OCI-LY7 (cell line): Measurements from ENCODE around the gene KIF1A. TPM values are rescaled to one million over a fixed set of nuclear protein-coding genes. Genes with fewer than 3 reads are reported as not detected.

Experiments used
- BruUV-seq: library from RNA; stranded (reverse); fragments of 400-500 nt; replicated peaks from 2 replicates; lab custom pipeline; 2021; lab: Mats Ljungman, UMichigan
- CTCF ChIA-PET: fragments of 300-600 bp; sonication (Branson Sonifier 250); formaldehyde crosslinking; loops from one replicate; lab custom pipeline; 2022; ENCODE audit warnings: antibody characterized with exemption; ENCODE audit not compliant: unreplicated experiment; lab: Charles Lee
- POLR2A ChIA-PET: fragments of 300-600 bp; sonication (Branson Sonifier 250); formaldehyde crosslinking; loops from one replicate; lab custom pipeline; 2022; ENCODE audit warnings: antibody characterized with exemption; lab: Charles Lee
- DNase-seq: peaks from one replicate; pipeline ENCODE4 v3.0.0-alpha.2; 2015; ENCODE audit warnings: low spot score
- H2AFZ ChIP-seq: fragments of 200-600 bp; sonication (generic), shearing (Covaris generic); 2 replicates; pipeline ENCODE4 v1.6.1; 2014; ENCODE audit warnings: mild to moderate bottlenecking, antibody characterized with exemption, low read length, moderate library complexity
- H3K27ac ChIP-seq: fragments of 200-600 bp; sonication (generic); 2 replicates; pipeline ENCODE4 v1.5.1; 2014; ENCODE audit warnings: mixed run types, low read depth, mild to moderate bottlenecking, moderate library complexity, low read length, inconsistent platforms; ENCODE audit not compliant: poor library complexity, severe bottlenecking
- H3K36me3 ChIP-seq: fragments of 200-600 bp; sonication (generic); 2 replicates; pipeline ENCODE4 v1.6.1; 2014; ENCODE audit warnings: mild to moderate bottlenecking, antibody characterized with exemption, low read length, moderate library complexity, mixed read lengths; ENCODE audit not compliant: insufficient read depth
- H3K4me1 ChIP-seq: fragments of 200-600 bp; sonication (generic); 2 replicates; pipeline ENCODE4 v1.5.1; 2014; ENCODE audit warnings: mild to moderate bottlenecking, low read length; ENCODE audit not compliant: insufficient read depth, poor library complexity, severe bottlenecking
- H3K4me2 ChIP-seq: fragments of 200-600 bp; sonication (generic); 2 replicates; pipeline ENCODE4 v1.6.1; 2014; ENCODE audit warnings: mild to moderate bottlenecking, low read length
- H3K4me3 ChIP-seq: fragments of 200-600 bp; sonication (generic); 2 replicates; pipeline ENCODE4 v1.5.1; 2014; ENCODE audit warnings: mild to moderate bottlenecking, low read depth, low read length; ENCODE audit not compliant: poor library complexity, severe bottlenecking
- H3K79me2 ChIP-seq: fragments of 200-600 bp; sonication (generic); 2 replicates; pipeline ENCODE4 v1.6.1; 2016; ENCODE audit warnings: low read depth, mild to moderate bottlenecking, low read length, moderate library complexity, mixed read lengths; ENCODE audit not compliant: insufficient read depth
- H3K9me2 ChIP-seq: fragments of 200-600 bp; sonication (generic); 2 replicates; pipeline ENCODE4 v1.6.1; 2016; ENCODE audit warnings: mild to moderate bottlenecking, low read length, mixed read lengths; ENCODE audit not compliant: insufficient read depth
- H3K9me3 ChIP-seq: fragments of 200-600 bp; sonication (generic); 2 replicates; pipeline ENCODE4 v1.6.1; 2014; ENCODE audit warnings: mild to moderate bottlenecking, mixed run types, low read length, mixed read lengths
- H4K20me1 ChIP-seq: fragments of 200-600 bp; sonication (generic); 2 replicates; pipeline ENCODE4 v1.6.1; 2014; ENCODE audit warnings: mild to moderate bottlenecking, antibody characterized with exemption, low read length, moderate library complexity, mixed read lengths; ENCODE audit not compliant: insufficient read depth
- CTCF ChIP-seq: fragments of 200-600 bp; sonication (generic); conservative IDR thresholded peaks from 2 replicates; pipeline ENCODE4 v1.5.1; 2014; ENCODE audit warnings: mild to moderate bottlenecking, antibody characterized with exemption, low read length, moderate library complexity, mixed read lengths
- EZH2phosphoT487 ChIP-seq: fragments of 200-600 bp; sonication (generic); IDR thresholded peaks from 2 replicates; pipeline ENCODE4 v1.6.1; 2018; ENCODE audit warnings: low read depth, borderline replicate concordance, mild to moderate bottlenecking, mixed run types, antibody characterized with exemption, low read length, moderate library complexity, mixed read lengths
- intact Hi-C: fragments of 100-400 bp; cut with micrococcal nuclease; formaldehyde crosslinking; loops from one replicate; pipeline ENCODE4 v1.10.0; 2022; ENCODE audit not compliant: unreplicated experiment
- total RNA-seq, 2 experiments: library from RNA; depleted of rRNA in 1 of 2; stranded (reverse); fragments of >200 nt in 1 of 2; shearing (Covaris generic) in 1 of 2; gene quantifications; 2 replicates each; pipeline ENCODE4 v1.2.3, GENCODE V29; 2014 to 2022

Gene KIF1A
- total RNA-seq, 2 experiments from 2014 or later = not detected

- Histone ChIP-seq H3K79me2 (no peaks in the 10 kb centered on the region), H3K36me3 (no peaks in the 10 kb centered on the region), H2AFZ (no peak overlapping the region), H3K27ac (no peak overlapping the region), H3K4me3 (no peak overlapping the region), H3K4me1 (no peaks in the 10 kb centered on the region), H3K4me2 (no peak overlapping the region), H4K20me1 (no peaks in the 10 kb centered on the region), H3K9me2 (no peaks in the 10 kb centered on the region), H3K9me3 (no peaks in the 10 kb centered on the region)
- TF ChIP-seq EZH2phosphoT487 (no peak), CTCF (no peak)
- BruUV-seq = no TSS peak
- CTCF ChIA-PET = no interaction called here
- intact Hi-C loops = no loop called here
- POLR2A ChIA-PET = no interaction called here
- DNase-seq = no peak
Measured at GRCh38 chr2:240749516-240749915, 70.5 kb downstream of the KIF1A start.

GRCh38 chr2:240747256-240747655, 72.8 kb downstream of the KIF1A start:
- DNase-seq = no peak
- no TSS peak for BruUV-seq
- Histone ChIP-seq H3K9me3 (no peaks in the 10 kb centered on the region), H3K4me2 (no peak overlapping the region), H3K79me2 (no peaks in the 10 kb centered on the region), H3K36me3 (no peaks in the 10 kb centered on the region), H4K20me1 (no peaks in the 10 kb centered on the region), H3K9me2 (no peaks in the 10 kb centered on the region), H2AFZ (no peak overlapping the region), H3K4me3 (no peak overlapping the region), H3K27ac (no peak overlapping the region), H3K4me1 (no peaks in the 10 kb centered on the region)
- intact Hi-C loops = no loop called here
- no peak for TF ChIP-seq EZH2phosphoT487
- TF ChIP-seq CTCF = no peak
- ChIA-PET CTCF (no interaction called here), POLR2A (no interaction called here)

GRCh38 chr2:240746671-240747070, 73.3 kb downstream of the KIF1A start:
- Histone ChIP-seq H2AFZ (no peak overlapping the region), H3K4me3 (no peak overlapping the region)
- POLR2A ChIA-PET = no interaction called here

More at GRCh38 chr2:240746671-240747070, 73.3 kb downstream of the KIF1A start:
- Histone ChIP-seq H4K20me1 (no peaks in the 10 kb centered on the region), H3K9me2 (no peaks in the 10 kb centered on the region), H3K4me1 (no peaks in the 10 kb centered on the region), H3K36me3 (no peaks in the 10 kb centered on the region), H3K79me2 (no peaks in the 10 kb centered on the region), H3K4me2 (no peak overlapping the region), H3K27ac (no peak overlapping the region), H3K9me3 (no peaks in the 10 kb centered on the region)
- TF ChIP-seq CTCF (no peak), EZH2phosphoT487 (no peak)
- CTCF ChIA-PET = no interaction called here
- BruUV-seq = no TSS peak
- intact Hi-C loops = no loop called here
- no peak for DNase-seq
